ENCODE measurements around the gene NAA38.

Gene NAA38

DNA sequence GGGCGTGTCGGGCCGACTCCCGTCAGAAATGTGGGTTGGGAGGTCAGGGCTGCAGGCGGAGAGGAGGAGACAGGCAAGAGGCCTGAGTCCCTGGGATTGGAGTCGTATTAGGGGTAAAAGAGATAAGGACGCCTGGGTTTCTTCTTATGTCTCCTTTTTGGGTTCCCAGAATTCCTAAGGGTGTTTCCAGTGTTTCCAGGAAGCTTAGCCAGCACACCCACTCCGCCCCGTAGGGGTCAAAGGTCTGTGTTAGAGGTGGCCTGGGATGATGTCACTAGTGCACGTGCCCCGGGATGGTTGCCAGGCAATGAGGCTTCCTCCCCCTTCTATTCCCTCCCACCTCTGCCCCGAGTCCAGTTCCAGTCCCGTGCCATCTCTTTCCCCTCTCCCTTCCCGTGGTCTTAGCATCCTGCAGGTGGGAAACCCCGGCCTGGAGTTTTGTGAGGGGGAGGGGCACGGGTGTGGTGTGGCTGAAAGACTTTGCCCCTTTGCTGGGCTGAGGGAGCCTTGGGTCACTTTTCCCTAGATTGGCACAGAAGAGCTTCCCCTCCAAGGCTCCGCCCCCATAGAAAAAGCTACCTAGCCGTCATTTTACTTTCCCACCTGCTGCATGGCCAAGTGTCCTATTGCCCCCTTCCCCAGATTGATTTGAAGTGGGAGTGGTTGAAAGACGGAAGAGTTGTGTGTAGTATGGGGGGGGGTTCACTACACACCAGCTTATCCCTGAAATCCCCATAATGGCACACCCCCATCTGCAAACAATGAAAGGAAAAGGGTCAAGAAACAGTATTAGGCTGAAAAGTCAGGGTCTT, 20.6 kb downstream of the NAA38 start (continued):
- TF ChIP-seq, protein P1, sequence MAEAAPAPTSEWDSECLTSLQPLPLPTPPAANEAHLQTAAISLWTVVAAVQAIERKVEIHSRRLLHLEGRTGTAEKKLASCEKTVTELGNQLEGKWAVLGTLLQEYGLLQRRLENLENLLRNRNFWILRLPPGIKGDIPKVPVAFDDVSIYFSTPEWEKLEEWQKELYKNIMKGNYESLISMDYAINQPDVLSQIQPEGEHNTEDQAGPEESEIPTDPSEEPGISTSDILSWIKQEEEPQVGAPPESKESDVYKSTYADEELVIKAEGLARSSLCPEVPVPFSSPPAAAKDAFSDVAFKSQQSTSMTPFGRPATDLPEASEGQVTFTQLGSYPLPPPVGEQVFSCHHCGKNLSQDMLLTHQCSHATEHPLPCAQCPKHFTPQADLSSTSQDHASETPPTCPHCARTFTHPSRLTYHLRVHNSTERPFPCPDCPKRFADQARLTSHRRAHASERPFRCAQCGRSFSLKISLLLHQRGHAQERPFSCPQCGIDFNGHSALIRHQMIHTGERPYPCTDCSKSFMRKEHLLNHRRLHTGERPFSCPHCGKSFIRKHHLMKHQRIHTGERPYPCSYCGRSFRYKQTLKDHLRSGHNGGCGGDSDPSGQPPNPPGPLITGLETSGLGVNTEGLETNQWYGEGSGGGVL (tag by site-specific recombination; IDR thresholded peaks at IDR 0.05), result peak; percentile 96
- TF ChIP-seq ZNF16 (tag by site-specific recombination; IDR thresholded peaks at IDR 0.05; ENCODE audit: low read depth) (no peak; the same call in 1 of the 2 replicates), ZNF335 (tag by site-specific recombination; conservative IDR thresholded peaks at IDR 0.05) (peak; percentile 87), ZNF777 (tag by site-specific recombination; IDR thresholded peaks at IDR 0.05; ENCODE audit: borderline replicate concordance) (no peak), ZNF391 (tag by site-specific recombination; IDR thresholded peaks at IDR 0.05; ENCODE audit: borderline replicate concordance, low read depth) (peak; percentile 99), ZNF785 (tag by site-specific recombination; IDR thresholded peaks at IDR 0.05) (peak; percentile 68; the same call in 1 of the 2 replicates), ZNF311 (tag by site-specific recombination; IDR thresholded peaks at IDR 0.05; ENCODE audit: borderline replicate concordance) (no peak), SP2 (tag by site-specific recombination; IDR thresholded peaks at IDR 0.05) (peak; percentile 87), ZNF426 (tag by site-specific recombination; IDR thresholded peaks at IDR 0.05) (no peak), ZNF514 (tag by site-specific recombination; IDR thresholded peaks at IDR 0.05) (no peak), ZNF530 (tag by site-specific recombination; IDR thresholded peaks at IDR 0.05; ENCODE audit: low read depth) (no peak), BCL11A (tag by site-specific recombination; IDR thresholded peaks at IDR 0.05; ENCODE audit: low read depth) (peak; percentile 100), ZNF394 (tag by site-specific recombination; IDR thresholded peaks at IDR 0.05; ENCODE audit: borderline replicate concordance) (peak; percentile 85), HOXC10 (CRISPR knock-in tag; IDR thresholded peaks at IDR 0.05) (no peak), ZNF23 (tag by site-specific recombination; IDR thresholded peaks at IDR 0.05; ENCODE audit: borderline replicate concordance) (no peak), ZNF624 (tag by site-specific recombination; IDR thresholded peaks at IDR 0.05) (no peak), KLF9 (tag by site-specific recombination; IDR thresholded peaks at IDR 0.05; ENCODE audit: low read depth) (peak; percentile 99)
- TF ChIP-seq, protein P2, sequence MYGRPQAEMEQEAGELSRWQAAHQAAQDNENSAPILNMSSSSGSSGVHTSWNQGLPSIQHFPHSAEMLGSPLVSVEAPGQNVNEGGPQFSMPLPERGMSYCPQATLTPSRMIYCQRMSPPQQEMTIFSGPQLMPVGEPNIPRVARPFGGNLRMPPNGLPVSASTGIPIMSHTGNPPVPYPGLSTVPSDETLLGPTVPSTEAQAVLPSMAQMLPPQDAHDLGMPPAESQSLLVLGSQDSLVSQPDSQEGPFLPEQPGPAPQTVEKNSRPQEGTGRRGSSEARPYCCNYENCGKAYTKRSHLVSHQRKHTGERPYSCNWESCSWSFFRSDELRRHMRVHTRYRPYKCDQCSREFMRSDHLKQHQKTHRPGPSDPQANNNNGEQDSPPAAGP (tag by site-specific recombination; IDR thresholded peaks at IDR 0.05), result peak; percentile 100
- TF ChIP-seq, protein P3, sequence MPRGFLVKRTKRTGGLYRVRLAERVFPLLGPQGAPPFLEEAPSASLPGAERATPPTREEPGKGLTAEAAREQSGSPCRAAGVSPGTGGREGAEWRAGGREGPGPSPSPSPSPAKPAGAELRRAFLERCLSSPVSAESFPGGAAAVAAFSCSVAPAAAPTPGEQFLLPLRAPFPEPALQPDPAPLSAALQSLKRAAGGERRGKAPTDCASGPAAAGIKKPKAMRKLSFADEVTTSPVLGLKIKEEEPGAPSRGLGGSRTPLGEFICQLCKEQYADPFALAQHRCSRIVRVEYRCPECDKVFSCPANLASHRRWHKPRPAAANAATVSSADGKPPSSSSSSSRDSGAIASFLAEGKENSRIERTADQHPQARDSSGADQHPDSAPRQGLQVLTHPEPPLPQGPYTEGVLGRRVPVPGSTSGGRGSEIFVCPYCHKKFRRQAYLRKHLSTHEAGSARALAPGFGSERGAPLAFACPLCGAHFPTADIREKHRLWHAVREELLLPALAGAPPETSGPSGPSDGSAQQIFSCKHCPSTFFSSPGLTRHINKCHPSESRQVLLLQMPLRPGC (tag by site-specific recombination; IDR thresholded peaks at IDR 0.05), result peak; percentile 98
- TF ChIP-seq, protein P4, sequence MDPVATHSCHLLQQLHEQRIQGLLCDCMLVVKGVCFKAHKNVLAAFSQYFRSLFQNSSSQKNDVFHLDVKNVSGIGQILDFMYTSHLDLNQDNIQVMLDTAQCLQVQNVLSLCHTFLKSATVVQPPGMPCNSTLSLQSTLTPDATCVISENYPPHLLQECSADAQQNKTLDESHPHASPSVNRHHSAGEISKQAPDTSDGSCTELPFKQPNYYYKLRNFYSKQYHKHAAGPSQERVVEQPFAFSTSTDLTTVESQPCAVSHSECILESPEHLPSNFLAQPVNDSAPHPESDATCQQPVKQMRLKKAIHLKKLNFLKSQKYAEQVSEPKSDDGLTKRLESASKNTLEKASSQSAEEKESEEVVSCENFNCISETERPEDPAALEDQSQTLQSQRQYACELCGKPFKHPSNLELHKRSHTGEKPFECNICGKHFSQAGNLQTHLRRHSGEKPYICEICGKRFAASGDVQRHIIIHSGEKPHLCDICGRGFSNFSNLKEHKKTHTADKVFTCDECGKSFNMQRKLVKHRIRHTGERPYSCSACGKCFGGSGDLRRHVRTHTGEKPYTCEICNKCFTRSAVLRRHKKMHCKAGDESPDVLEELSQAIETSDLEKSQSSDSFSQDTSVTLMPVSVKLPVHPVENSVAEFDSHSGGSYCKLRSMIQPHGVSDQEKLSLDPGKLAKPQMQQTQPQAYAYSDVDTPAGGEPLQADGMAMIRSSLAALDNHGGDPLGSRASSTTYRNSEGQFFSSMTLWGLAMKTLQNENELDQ (tag by site-specific recombination; IDR thresholded peaks at IDR 0.05; ENCODE audit: low read depth), result no peak
- TF ChIP-seq, protein P5, sequence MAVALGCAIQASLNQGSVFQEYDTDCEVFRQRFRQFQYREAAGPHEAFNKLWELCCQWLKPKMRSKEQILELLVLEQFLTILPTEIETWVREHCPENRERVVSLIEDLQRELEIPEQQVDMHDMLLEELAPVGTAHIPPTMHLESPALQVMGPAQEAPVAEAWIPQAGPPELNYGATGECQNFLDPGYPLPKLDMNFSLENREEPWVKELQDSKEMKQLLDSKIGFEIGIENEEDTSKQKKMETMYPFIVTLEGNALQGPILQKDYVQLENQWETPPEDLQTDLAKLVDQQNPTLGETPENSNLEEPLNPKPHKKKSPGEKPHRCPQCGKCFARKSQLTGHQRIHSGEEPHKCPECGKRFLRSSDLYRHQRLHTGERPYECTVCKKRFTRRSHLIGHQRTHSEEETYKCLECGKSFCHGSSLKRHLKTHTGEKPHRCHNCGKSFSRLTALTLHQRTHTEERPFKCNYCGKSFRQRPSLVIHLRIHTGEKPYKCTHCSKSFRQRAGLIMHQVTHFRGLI (tag by site-specific recombination; IDR thresholded peaks at IDR 0.05), result peak; percentile 62; the same call in 1 of the 2 replicates
- TF ChIP-seq, protein P6, sequence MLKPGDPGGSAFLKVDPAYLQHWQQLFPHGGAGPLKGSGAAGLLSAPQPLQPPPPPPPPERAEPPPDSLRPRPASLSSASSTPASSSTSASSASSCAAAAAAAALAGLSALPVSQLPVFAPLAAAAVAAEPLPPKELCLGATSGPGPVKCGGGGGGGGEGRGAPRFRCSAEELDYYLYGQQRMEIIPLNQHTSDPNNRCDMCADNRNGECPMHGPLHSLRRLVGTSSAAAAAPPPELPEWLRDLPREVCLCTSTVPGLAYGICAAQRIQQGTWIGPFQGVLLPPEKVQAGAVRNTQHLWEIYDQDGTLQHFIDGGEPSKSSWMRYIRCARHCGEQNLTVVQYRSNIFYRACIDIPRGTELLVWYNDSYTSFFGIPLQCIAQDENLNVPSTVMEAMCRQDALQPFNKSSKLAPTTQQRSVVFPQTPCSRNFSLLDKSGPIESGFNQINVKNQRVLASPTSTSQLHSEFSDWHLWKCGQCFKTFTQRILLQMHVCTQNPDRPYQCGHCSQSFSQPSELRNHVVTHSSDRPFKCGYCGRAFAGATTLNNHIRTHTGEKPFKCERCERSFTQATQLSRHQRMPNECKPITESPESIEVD (tag by site-specific recombination; IDR thresholded peaks at IDR 0.05), result peak; percentile 60; the same call in 1 of the 2 replicates
- TF ChIP-seq, protein P7, sequence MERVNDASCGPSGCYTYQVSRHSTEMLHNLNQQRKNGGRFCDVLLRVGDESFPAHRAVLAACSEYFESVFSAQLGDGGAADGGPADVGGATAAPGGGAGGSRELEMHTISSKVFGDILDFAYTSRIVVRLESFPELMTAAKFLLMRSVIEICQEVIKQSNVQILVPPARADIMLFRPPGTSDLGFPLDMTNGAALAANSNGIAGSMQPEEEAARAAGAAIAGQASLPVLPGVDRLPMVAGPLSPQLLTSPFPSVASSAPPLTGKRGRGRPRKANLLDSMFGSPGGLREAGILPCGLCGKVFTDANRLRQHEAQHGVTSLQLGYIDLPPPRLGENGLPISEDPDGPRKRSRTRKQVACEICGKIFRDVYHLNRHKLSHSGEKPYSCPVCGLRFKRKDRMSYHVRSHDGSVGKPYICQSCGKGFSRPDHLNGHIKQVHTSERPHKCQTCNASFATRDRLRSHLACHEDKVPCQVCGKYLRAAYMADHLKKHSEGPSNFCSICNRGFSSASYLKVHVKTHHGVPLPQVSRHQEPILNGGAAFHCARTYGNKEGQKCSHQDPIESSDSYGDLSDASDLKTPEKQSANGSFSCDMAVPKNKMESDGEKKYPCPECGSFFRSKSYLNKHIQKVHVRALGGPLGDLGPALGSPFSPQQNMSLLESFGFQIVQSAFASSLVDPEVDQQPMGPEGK (tag by site-specific recombination; IDR thresholded peaks at IDR 0.05), result peak; percentile 100
- TF ChIP-seq, protein P8, sequence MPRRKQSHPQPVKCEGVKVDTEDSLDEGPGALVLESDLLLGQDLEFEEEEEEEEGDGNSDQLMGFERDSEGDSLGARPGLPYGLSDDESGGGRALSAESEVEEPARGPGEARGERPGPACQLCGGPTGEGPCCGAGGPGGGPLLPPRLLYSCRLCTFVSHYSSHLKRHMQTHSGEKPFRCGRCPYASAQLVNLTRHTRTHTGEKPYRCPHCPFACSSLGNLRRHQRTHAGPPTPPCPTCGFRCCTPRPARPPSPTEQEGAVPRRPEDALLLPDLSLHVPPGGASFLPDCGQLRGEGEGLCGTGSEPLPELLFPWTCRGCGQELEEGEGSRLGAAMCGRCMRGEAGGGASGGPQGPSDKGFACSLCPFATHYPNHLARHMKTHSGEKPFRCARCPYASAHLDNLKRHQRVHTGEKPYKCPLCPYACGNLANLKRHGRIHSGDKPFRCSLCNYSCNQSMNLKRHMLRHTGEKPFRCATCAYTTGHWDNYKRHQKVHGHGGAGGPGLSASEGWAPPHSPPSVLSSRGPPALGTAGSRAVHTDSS (tag by site-specific recombination; IDR thresholded peaks at IDR 0.05), result peak; percentile 76

Data from HEK293 (cell line).